HCT116 (cell line): Measurements from ENCODE around the gene PBX3. TPM values are rescaled to one million over a fixed set of nuclear protein-coding genes. Genes with fewer than 3 reads are reported as not detected.

Experiments
- ATAC-seq: fragments of 200-7000 bp; cut with Tn5 transposase; 2 replicates; pipeline ENCODE4 v1.9.1; 2020; ENCODE audit warnings: mild to moderate bottlenecking, moderate library complexity
- BruUV-seq: library from RNA; stranded (reverse); fragments of 400-500 nt; replicated peaks from 2 replicates; lab custom pipeline; 2021; lab: Mats Ljungman, UMichigan
- CTCF ChIA-PET: fragments of 300-600 bp; sonication (Branson Sonifier 250); formaldehyde crosslinking; loops from one replicate; lab custom pipeline; 2021; ENCODE audit warnings: antibody characterized with exemption; lab: Charles Lee
- POLR2A ChIA-PET: fragments of 300-600, 350-600 bp; sonication (Branson Sonifier 250); formaldehyde crosslinking; loops from one replicate; lab custom pipeline; 2021; ENCODE audit warnings: antibody characterized with exemption; lab: Charles Lee
- RAD21 ChIA-PET, 2 experiments: fragments of 300-600 bp; sonication (Branson Sonifier 250); formaldehyde crosslinking; loops; one replicate each; lab custom pipeline; 2023; ENCODE audit warnings: low total read pairs in 2 of 2; ENCODE audit not compliant: uncharacterized antibody in 2 of 2, unreplicated experiment in 2 of 2, low non-redundant PET in 1 of 2; lab: Charles Lee
- DNase-seq: peaks from one replicate; pipeline ENCODE4 v3.0.0-alpha.2; 2010; ENCODE audit warnings: low read depth, low spot score
- H2AFZ ChIP-seq: fragments of 200-600 bp; shearing (Covaris generic), sonication (generic); 2 replicates; pipeline ENCODE4 v1.6.1; 2017; ENCODE audit warnings: low read depth, mixed run types, mixed read lengths, antibody characterized with exemption, low read length; ENCODE audit not compliant: poor library complexity, severe bottlenecking
- H3K27ac ChIP-seq: 2 replicates; pipeline ENCODE4 v1.5.1; 2012; ENCODE audit warnings: low read depth, low read length
- H3K27me3 ChIP-seq: fragments of 200-600 bp; sonication (generic); 2 replicates; pipeline ENCODE4 v1.6.1; 2016; ENCODE audit warnings: mixed run types, low read length, mixed read lengths; ENCODE audit not compliant: insufficient read depth
- H3K36me3 ChIP-seq, 2 experiments: fragments of 200-500 bp in 1 of 2; fragments of 200-600 bp in 1 of 2; sonication (Bioruptor generic) in 1 of 2; sonication (generic) in 1 of 2; 2 replicates each; pipeline versions ENCODE4 v1.5.1 to v1.6.1; 2014 to 2016; ENCODE audit warnings: low read length in 2 of 2, inconsistent platforms in 1 of 2, mixed read lengths in 1 of 2, mixed run types in 1 of 2; ENCODE audit not compliant: insufficient read depth in 2 of 2, control insufficient read depth in 1 of 2
- H3K4me1 ChIP-seq, 2 experiments: fragments of 200-600 bp in 1 of 2; sonication (generic) in 1 of 2; 2 replicates each; pipeline versions ENCODE4 v1.5.1 to v1.6.1; 2012 to 2017; ENCODE audit warnings: low read length in 2 of 2, inconsistent platforms in 1 of 2, mild to moderate bottlenecking in 1 of 2, mixed read lengths in 1 of 2, mixed run types in 1 of 2, moderate library complexity in 1 of 2; ENCODE audit not compliant: insufficient read depth in 2 of 2, control insufficient read depth in 1 of 2
- H3K4me2 ChIP-seq: fragments of 200-600 bp; sonication (generic); 2 replicates; pipeline ENCODE4 v1.6.1; 2017; ENCODE audit warnings: mixed run types, low read length, mixed read lengths
- H3K4me3 ChIP-seq, 2 experiments: fragments of 200-600 bp in 1 of 2; sonication (generic) in 1 of 2; replicated peaks in 1 of 2; 2 replicates each; pipeline ENCODE4 v1.5.1; 2011 to 2016; ENCODE audit warnings: low read length in 2 of 2, control low read depth in 1 of 2, low read depth in 1 of 2, mild to moderate bottlenecking in 1 of 2, mixed read lengths in 1 of 2, mixed run types in 1 of 2
- H3K79me2 ChIP-seq: fragments of 200-600 bp; sonication (generic); 2 replicates; pipeline ENCODE4 v1.6.1; 2017; ENCODE audit warnings: mild to moderate bottlenecking, mixed run types, low read length, moderate library complexity, mixed read lengths; ENCODE audit not compliant: insufficient read depth
- H3K9ac ChIP-seq: fragments of 200-600 bp; sonication (generic); 2 replicates; pipeline ENCODE4 v1.6.1; 2016; ENCODE audit warnings: low read length, mixed read lengths
- H3K9me2 ChIP-seq: fragments of 200-600 bp; sonication (generic), shearing (Covaris generic); 2 replicates; pipeline ENCODE4 v1.6.1; 2017; ENCODE audit warnings: mixed run types, mild to moderate bottlenecking, moderate library complexity; ENCODE audit not compliant: insufficient read depth
- H3K9me3 ChIP-seq, 2 experiments: fragments of 200-500 bp in 1 of 2; fragments of 200-600 bp in 1 of 2; sonication (Bioruptor generic) in 1 of 2; sonication (generic) in 1 of 2; 2 replicates each; pipeline ENCODE4 v1.6.1; 2014 to 2017; ENCODE audit warnings: low read length in 2 of 2, mixed read lengths in 2 of 2, inconsistent platforms in 1 of 2, low read depth in 1 of 2, mild to moderate bottlenecking in 1 of 2, mixed run types in 1 of 2, moderate library complexity in 1 of 2; ENCODE audit not compliant: control insufficient read depth in 1 of 2, insufficient read depth in 1 of 2
- H4K20me1 ChIP-seq: fragments of 200-600 bp; sonication (generic), shearing (Covaris generic); 2 replicates; pipeline ENCODE4 v1.6.1; 2017; ENCODE audit warnings: mixed run types, mild to moderate bottlenecking, moderate library complexity; ENCODE audit not compliant: insufficient read depth
- ATF3 ChIP-seq: IDR thresholded peaks from 2 replicates; pipeline ENCODE4 v1.6.1; 2012
- CTCF ChIP-seq, 3 experiments: fragments of 200-600 bp in 1 of 3; sonication (generic) in 1 of 3; IDR thresholded peaks in 2 of 3; conservative IDR thresholded peaks in 1 of 3; 2 replicates each; pipeline ENCODE4 v1.5.1; 2012 to 2017; ENCODE audit warnings: low read depth in 2 of 3, low read length in 2 of 3, antibody characterized with exemption in 1 of 3, borderline replicate concordance in 1 of 3, control low read depth in 1 of 3, mild to moderate bottlenecking in 1 of 3, mixed read lengths in 1 of 3, mixed run types in 1 of 3, moderate library complexity in 1 of 3; ENCODE audit not compliant: insufficient read depth in 1 of 3
- EGR1 ChIP-seq: IDR thresholded peaks from 2 replicates; pipeline ENCODE4 v1.6.1; 2012; ENCODE audit warnings: low read depth
- EZH2 ChIP-seq: fragments of 200-600 bp; sonication (generic); IDR thresholded peaks from 2 replicates; pipeline ENCODE4 v1.6.1; 2017; ENCODE audit warnings: antibody characterized with exemption, mixed run types
- EZH2phosphoT487 ChIP-seq: fragments of 200-600 bp; IDR thresholded peaks from 2 replicates; pipeline ENCODE4 v1.6.1; 2018; ENCODE audit warnings: antibody characterized with exemption, borderline replicate concordance
- JUND ChIP-seq: IDR thresholded peaks from 2 replicates; pipeline ENCODE4 v1.6.1; 2012
- POLR2A ChIP-seq: IDR thresholded peaks from 2 replicates; pipeline ENCODE4 v1.7.0; 2011; ENCODE audit warnings: borderline replicate concordance; ENCODE audit not compliant: insufficient read depth, insufficient read length; ENCODE audit errors: extremely low read depth
- REST ChIP-seq: IDR thresholded peaks from 2 replicates; pipeline ENCODE4 v1.6.1; 2012; ENCODE audit warnings: low read depth
- SIN3A ChIP-seq: IDR thresholded peaks from 2 replicates; pipeline ENCODE4 v1.6.1; 2012; ENCODE audit warnings: low read depth
- SRF ChIP-seq: IDR thresholded peaks from 2 replicates; pipeline ENCODE4 v1.6.1; 2012; ENCODE audit warnings: low read depth
- TCF7L2 ChIP-seq: IDR thresholded peaks from 2 replicates; pipeline ENCODE4 v1.7.0; 2011; ENCODE audit warnings: borderline replicate concordance, inconsistent platforms; ENCODE audit not compliant: insufficient read depth, insufficient read length; ENCODE audit errors: extremely low read depth
- ZNF274 ChIP-seq: fragments of 200-500 bp; sonication (Bioruptor generic); IDR thresholded peaks from 2 replicates; pipeline ENCODE4 v1.6.1; 2014; ENCODE audit warnings: mild to moderate bottlenecking, low read depth, low read length, inconsistent platforms
- intact Hi-C: fragments of 100-400 bp; cut with micrococcal nuclease; formaldehyde crosslinking; loops from 2 replicates; pipeline ENCODE4 v1.10.0; 2022
- total RNA-seq: library from RNA; stranded (reverse); gene quantifications from one replicate; pipeline ENCODE4 v1.2.1, GENCODE V29; 2021; ENCODE audit not compliant: unreplicated experiment

PBX3 gene
- total RNA-seq, 1 experiment from 2014 or later: 13.5 TPM

DNA sequence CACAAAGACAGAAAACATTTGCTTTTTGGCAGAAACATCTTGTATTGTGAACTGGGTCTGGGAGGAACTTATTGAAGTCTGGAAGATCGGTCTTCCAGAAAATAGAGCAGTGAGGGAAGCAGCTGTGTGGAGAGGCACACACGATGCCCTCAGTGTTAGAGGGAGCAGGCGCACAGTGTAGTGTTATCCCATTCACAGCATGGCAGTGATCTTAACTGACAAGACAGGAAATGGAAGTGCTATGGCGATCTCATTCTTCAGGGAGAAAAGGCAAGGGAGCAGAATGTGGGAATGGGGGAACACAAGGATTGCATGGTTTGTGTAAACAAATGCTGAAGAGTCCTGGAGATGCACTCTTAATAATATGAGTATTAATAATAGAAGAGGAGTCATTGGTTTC lies 161.0 kb downstream of the PBX3 start:
- Histone ChIP-seq H3K27ac (no peak overlapping the region), H3K4me2 (no peak overlapping the region), H3K9me3 (no peaks in the 10 kb centered on the region), H2AFZ (no peak overlapping the region), H3K4me1 (no peaks in the 10 kb centered on the region), H4K20me1 (no peaks in the 10 kb centered on the region), H3K9me2 (no peaks in the 10 kb centered on the region), H3K9ac (no peak overlapping the region), H3K79me2 (no peaks in the 10 kb centered on the region), H3K27me3 (no peaks in the 10 kb centered on the region), H3K4me3 (no peak overlapping the region), H3K36me3 (no peaks in the 10 kb centered on the region)
- DNase-seq (no peak), ATAC-seq (no peak)
- intact Hi-C loops: no loop called here
- no TSS peak for BruUV-seq
- TF ChIP-seq JUND (no peak), REST (no peak), ZNF274 (no peak), TCF7L2 (no peak), SIN3A (no peak), CTCF (IDR thresholded peaks at IDR 0.05 in 2 of 3, conservative IDR thresholded peaks at IDR 0.05 in 1 of 3; ENCODE audit: borderline replicate concordance in 1 of 3, insufficient read depth in 1 of 3, low read depth in 2 of 3, low read length in 2 of 3) (no peak), EZH2 (no peak), POLR2A (no peak), ATF3 (no peak), SRF (no peak), EGR1 (no peak), EZH2phosphoT487 (no peak)
- CTCF ChIA-PET: no interaction called here
- POLR2A ChIA-PET: no interaction called here
- RAD21 ChIA-PET: no interaction called here
